Measurements from ENCODE around the gene CLNK. TPM values are rescaled to one million over a fixed set of nuclear protein-coding genes. Genes with fewer than 3 reads are reported as not detected.

Gene CLNK
- total RNA-seq, 1 experiment from 2014 or later, result not detected

- H4K91ac ChIP-seq (ENCODE audit: insufficient read length, low read depth, low read length), result no peak overlapping the region
- no peak overlapping the region for H2BK15ac ChIP-seq (ENCODE audit: low read depth, low read length)
- H2BK20ac ChIP-seq (ENCODE audit: low read depth, low read length, poor library complexity, severe bottlenecking), result no peak overlapping the region
- no peak overlapping the region for H2BK5ac ChIP-seq (ENCODE audit: insufficient read length, low read length)
- no peak overlapping the region for H3K9ac ChIP-seq (ENCODE audit: extremely low read depth, insufficient read length, low read length)
- DNase-seq, result no peak
- H2BK12ac ChIP-seq (ENCODE audit: insufficient read length, low read depth, low read length), result no peak overlapping the region
- no peaks in the 10 kb centered on the region for H3K79me1 ChIP-seq (ENCODE audit: insufficient read depth, low read depth, low read length, poor library complexity, severe bottlenecking)
- no peak overlapping the region for H3K18ac ChIP-seq (ENCODE audit: insufficient read length, low read depth, low read length)
- H3T11ph ChIP-seq (ENCODE audit: low read length), result no peak overlapping the region
- Mint-ChIP-seq H3K27ac (no peak overlapping the region), H3K36me3 (ENCODE audit: insufficient read depth in 1 of 3, low read depth in 3 of 3) (0 out of 7 replicates have a peak, but pooled peaks cover 0 to 1% (median 0%) of the 10 kb centered on the region in 3 experiments), H3K27me3 (ENCODE audit: low read depth) (peaks cover 41% of the 10 kb centered on the region), H3K9me3 (no peaks in the 10 kb centered on the region), H3K4me3 (no peak overlapping the region; a peak in 1 of 5 replicates), H3K4me1 (peaks cover 41 to 42% of the 10 kb centered on the region in 2 experiments)
- no peaks in the 10 kb centered on the region for H3K9me3 ChIP-seq (ENCODE audit: control insufficient read depth, low read depth, low read length)
- H2AK5ac ChIP-seq (ENCODE audit: insufficient read length, low read length), result no peak overlapping the region
- H3K4me2 ChIP-seq (ENCODE audit: insufficient read depth, insufficient read length, low read length), result no peak overlapping the region
- H3K4ac ChIP-seq (ENCODE audit: low read depth, low read length), result no peak overlapping the region
- H3K79me2 ChIP-seq (ENCODE audit: insufficient read depth, low read length), result no peaks in the 10 kb centered on the region
- H3K23ac ChIP-seq (ENCODE audit: insufficient read length, low read depth, low read length), result no peak overlapping the region
- WGBS (ENCODE audit: extremely low coverage, insufficient read length, low lambda C conversion rate), result no CpG with 5 or more reads among the region's 6 CpGs
- no peak overlapping the region for H3K14ac ChIP-seq (ENCODE audit: insufficient read depth, low read length)
- H3K23me2 ChIP-seq (ENCODE audit: insufficient read length, low read depth, low read length, poor library complexity, severe bottlenecking), result no peaks in the 10 kb centered on the region
- TF ChIP-seq, protein P1, sequence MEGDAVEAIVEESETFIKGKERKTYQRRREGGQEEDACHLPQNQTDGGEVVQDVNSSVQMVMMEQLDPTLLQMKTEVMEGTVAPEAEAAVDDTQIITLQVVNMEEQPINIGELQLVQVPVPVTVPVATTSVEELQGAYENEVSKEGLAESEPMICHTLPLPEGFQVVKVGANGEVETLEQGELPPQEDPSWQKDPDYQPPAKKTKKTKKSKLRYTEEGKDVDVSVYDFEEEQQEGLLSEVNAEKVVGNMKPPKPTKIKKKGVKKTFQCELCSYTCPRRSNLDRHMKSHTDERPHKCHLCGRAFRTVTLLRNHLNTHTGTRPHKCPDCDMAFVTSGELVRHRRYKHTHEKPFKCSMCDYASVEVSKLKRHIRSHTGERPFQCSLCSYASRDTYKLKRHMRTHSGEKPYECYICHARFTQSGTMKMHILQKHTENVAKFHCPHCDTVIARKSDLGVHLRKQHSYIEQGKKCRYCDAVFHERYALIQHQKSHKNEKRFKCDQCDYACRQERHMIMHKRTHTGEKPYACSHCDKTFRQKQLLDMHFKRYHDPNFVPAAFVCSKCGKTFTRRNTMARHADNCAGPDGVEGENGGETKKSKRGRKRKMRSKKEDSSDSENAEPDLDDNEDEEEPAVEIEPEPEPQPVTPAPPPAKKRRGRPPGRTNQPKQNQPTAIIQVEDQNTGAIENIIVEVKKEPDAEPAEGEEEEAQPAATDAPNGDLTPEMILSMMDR (conservative IDR thresholded peaks at IDR 0.05), result no peak
- no peak overlapping the region for H4K8ac ChIP-seq (replicated peaks; ENCODE audit: insufficient read length, low read depth, low read length)
- H2BK120ac ChIP-seq (ENCODE audit: low read depth, low read length, poor library complexity, severe bottlenecking), result no peak overlapping the region
- H3K27ac ChIP-seq (ENCODE audit: insufficient read length, low read depth, low read length), result no peak overlapping the region
- no peaks in the 10 kb centered on the region for H3K27me3 ChIP-seq (ENCODE audit: insufficient read depth, low read length)
- H3K56ac ChIP-seq (ENCODE audit: insufficient read length, low read depth, low read length), result no peak overlapping the region
- peaks cover 14% of the 10 kb centered on the region; the same call in 1 of the 2 replicates for H3K4me1 ChIP-seq (ENCODE audit: insufficient read depth, low read length)
- H4K5ac ChIP-seq (ENCODE audit: insufficient read length, low read depth, low read length), result no peak overlapping the region
- no peaks in the 10 kb centered on the region for H4K20me1 ChIP-seq (ENCODE audit: control insufficient read depth, insufficient read depth, insufficient read length)
- no peak overlapping the region for H2AFZ ChIP-seq (ENCODE audit: low read length)
Observed at GRCh38 chr4:10500776-10501175, 183.8 kb downstream of the CLNK start.

Measured in H9 (cell line).